ENCODE data around the gene ITGB6.

- TF ChIP-seq CTCF (IDR thresholded peaks at IDR 0.05) (no peak), POLR2A (IDR thresholded peaks at IDR 0.05) (no peak)
Observed at GRCh38 chr2:160110674-160111239, 89.3 kb downstream of the ITGB6 start.

Data from thyroid gland (tissue), 4 donors.